Measurements from ENCODE around the gene ZNF710.

Gene ZNF710

DNA sequence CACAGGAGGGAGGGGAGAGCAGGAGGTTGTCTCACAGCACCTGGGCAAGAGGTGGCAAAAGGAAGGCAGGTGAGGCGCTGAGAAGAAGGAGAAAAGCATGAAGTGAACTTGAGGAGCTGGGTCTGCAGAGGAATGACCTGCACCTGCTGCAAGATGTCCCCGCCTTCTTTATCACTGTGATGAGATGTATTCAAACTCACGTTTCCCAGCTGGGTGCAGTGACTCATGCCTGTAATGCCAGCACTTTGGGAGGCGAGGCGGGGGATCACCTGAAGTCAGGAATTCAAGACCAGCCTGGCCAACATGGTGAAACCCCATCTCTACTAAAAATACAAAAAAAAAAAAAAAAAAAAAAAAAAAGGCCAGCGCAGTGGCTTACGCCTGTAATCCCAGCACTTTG lies 22.2 kb upstream of the ZNF710 start:
- no peak overlapping the region for H3K27ac Mint-ChIP-seq
- H3K27me3 Mint-ChIP-seq = peaks cover 5 to 27% of the 10 kb centered on the region in 2 donors
- no peaks in the 10 kb centered on the region for H3K4me1 Mint-ChIP-seq (ENCODE audit: low read depth in 2 of 2)
- H3K9me3 Mint-ChIP-seq = peaks cover 0 to 2% of the 10 kb centered on the region in 2 donors
- no peak overlapping the region for H3K4me3 Mint-ChIP-seq
- no peak for ATAC-seq (replicated peaks)
- no peak for DNase-seq
- no peaks in the 10 kb centered on the region for H3K36me3 Mint-ChIP-seq (ENCODE audit: insufficient read depth)

DNA sequence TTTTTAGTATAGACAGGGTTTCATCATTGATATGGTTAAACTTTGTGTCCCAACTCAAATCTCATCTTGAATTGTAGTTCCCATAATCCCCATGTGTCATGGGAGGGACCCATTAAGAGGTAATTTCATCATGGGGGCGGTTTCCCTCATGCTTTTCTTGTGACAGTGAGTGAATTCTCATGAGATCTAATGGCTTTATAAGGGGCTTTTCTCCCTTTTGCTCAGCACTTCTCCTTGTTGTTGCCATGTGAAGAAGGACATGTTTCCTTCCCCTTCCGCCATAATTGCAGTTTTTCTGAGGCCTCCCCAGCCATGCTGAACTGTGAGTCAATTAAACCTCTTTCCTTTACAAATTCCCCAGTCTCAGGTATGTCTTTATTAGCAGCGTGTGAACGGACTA lies 20.2 kb upstream of the ZNF710 start:
- peaks cover 2 to 7% of the 10 kb centered on the region in 2 donors for H3K9me3 Mint-ChIP-seq
- no peak for ATAC-seq (replicated peaks)
- DNase-seq = no peak

DNA sequence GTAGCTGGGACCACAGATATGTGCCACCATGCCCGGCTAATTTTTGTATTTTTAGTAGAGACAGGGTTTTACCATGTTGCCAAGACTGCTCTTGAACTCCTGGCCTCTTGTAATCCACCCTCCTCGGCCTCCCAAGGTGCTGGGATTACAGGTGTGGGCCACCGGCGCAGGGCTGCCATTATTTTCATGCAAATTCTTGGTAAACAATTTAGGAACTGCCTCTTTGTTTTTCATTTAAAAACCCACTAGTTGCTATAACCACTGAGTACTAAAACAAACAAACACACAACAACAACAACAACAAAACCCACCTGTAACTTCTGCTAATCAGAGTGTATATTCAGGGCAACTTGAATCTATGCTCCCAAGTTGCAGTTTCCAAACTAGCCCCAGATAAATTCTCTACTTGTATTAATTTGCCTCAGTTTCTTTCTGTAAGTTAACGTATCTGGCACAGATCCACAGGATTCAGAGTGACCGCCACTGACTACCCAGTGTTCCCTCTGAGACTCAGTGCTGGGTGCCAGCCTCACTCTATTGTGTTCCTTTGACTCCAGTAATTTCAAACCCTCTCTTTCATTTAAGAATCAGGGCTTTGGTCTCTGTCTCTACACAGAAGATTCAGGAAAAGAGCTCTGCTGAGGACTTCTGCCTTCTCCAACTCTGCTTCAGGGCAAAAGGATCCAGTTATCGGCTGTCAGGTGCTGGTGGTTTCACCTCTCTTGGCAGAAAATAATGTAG lies 18.6 kb upstream of the ZNF710 start:
- ATAC-seq (replicated peaks) (no peak), DNase-seq (no peak)
- Mint-ChIP-seq H3K9me3 (peaks cover 2 to 7% of the 10 kb centered on the region in 2 donors), H3K4me1 (ENCODE audit: low read depth in 2 of 2) (no peaks in the 10 kb centered on the region), H3K27ac (peak overlapping the region in 1 of 2 donors; percentile 62), H3K27me3 (peaks cover 5 to 27% of the 10 kb centered on the region in 2 donors), H3K4me3 (no peak overlapping the region), H3K36me3 (ENCODE audit: insufficient read depth) (no peaks in the 10 kb centered on the region)

More for the DNA sequence above, 20.2 kb upstream of the ZNF710 start:
- no peaks in the 10 kb centered on the region for H3K4me1 Mint-ChIP-seq (ENCODE audit: low read depth in 2 of 2)
- peaks cover 5 to 27% of the 10 kb centered on the region in 2 donors for H3K27me3 Mint-ChIP-seq
- no peak overlapping the region for H3K4me3 Mint-ChIP-seq
- H3K36me3 Mint-ChIP-seq (ENCODE audit: insufficient read depth) = no peaks in the 10 kb centered on the region
- peak overlapping the region in 1 of 2 donors; percentile 47 for H3K27ac Mint-ChIP-seq

DNA sequence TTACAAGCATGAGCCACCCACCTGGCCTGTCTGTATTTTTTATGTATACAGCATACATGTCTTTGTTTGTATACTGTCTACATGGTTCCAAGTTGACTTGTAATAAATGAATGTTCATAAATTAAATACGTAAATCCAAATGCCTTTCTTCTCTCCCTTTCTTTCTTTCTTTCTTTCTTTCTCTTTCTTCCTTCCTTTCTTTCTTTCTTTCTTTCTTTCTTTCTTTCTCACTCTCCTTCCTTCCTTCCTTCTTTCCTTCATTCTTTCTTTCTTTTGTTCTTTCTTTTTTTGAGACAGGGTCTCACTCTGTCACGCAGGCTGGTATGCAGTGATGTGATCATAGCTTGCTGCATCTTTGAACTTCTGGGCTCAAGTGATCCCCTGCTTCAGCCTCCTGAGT lies 17.1 kb upstream of the ZNF710 start:
- Mint-ChIP-seq H3K4me1 (ENCODE audit: low read depth in 2 of 2) (no peaks in the 10 kb centered on the region), H3K27ac (no peak overlapping the region), H3K9me3 (peaks cover 2 to 7% of the 10 kb centered on the region in 2 donors), H3K27me3 (peaks cover 0 to 27% of the 10 kb centered on the region in 2 donors), H3K4me3 (no peak overlapping the region), H3K36me3 (ENCODE audit: insufficient read depth) (no peaks in the 10 kb centered on the region)
- ATAC-seq (replicated peaks) = no peak
- DNase-seq = no peak

DNA sequence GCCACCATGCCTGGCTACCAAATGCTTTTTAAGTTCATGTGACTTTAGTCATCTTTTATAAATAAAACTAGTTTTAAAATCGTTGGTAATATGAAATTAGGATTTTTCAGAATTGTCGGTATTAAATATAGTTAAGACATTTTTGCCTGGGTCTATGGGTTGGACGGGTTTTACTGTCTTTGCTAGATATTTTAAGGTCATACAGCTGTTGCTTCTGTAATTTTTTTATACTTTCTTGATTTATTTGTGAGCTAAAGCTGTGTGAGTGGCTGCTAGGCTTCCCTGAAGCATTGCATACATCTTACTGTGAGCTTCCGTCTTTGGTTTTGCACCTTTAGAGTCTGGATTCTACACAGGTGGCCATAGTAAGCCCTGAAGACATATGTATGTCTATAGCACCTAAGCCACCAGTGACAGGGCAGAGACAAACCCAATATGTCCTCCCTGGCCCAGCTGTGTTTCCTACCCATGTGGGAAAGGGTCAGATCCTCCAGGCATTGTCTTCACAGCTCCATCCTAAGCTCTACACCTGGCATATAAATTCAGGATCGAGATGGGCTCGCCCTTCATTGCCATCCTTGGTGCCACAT lies 16.6 kb upstream of the ZNF710 start:
- no peak overlapping the region for H3K27ac Mint-ChIP-seq
- H3K36me3 Mint-ChIP-seq (ENCODE audit: insufficient read depth) = no peaks in the 10 kb centered on the region
- ATAC-seq (replicated peaks) (no peak), DNase-seq (no peak)
- peaks cover 2 to 7% of the 10 kb centered on the region in 2 donors for H3K9me3 Mint-ChIP-seq
- no peak overlapping the region for H3K4me3 Mint-ChIP-seq
- no peaks in the 10 kb centered on the region for H3K4me1 Mint-ChIP-seq (ENCODE audit: low read depth in 2 of 2)
- H3K27me3 Mint-ChIP-seq = peaks cover 0 to 27% of the 10 kb centered on the region in 2 donors

GRCh38 chr15:89985111-89985510 lies 16.0 kb upstream of the ZNF710 start:
- peaks cover 0 to 27% of the 10 kb centered on the region in 2 donors for H3K27me3 Mint-ChIP-seq
- no peaks in the 10 kb centered on the region for H3K36me3 Mint-ChIP-seq (ENCODE audit: insufficient read depth)
- H3K27ac Mint-ChIP-seq = no peak overlapping the region
- H3K4me1 Mint-ChIP-seq (ENCODE audit: low read depth in 2 of 2) = no peaks in the 10 kb centered on the region
- DNase-seq (no peak), ATAC-seq (replicated peaks) (no peak)
- no peak overlapping the region for H3K4me3 Mint-ChIP-seq
- peaks cover 2 to 7% of the 10 kb centered on the region in 2 donors for H3K9me3 Mint-ChIP-seq

DNA sequence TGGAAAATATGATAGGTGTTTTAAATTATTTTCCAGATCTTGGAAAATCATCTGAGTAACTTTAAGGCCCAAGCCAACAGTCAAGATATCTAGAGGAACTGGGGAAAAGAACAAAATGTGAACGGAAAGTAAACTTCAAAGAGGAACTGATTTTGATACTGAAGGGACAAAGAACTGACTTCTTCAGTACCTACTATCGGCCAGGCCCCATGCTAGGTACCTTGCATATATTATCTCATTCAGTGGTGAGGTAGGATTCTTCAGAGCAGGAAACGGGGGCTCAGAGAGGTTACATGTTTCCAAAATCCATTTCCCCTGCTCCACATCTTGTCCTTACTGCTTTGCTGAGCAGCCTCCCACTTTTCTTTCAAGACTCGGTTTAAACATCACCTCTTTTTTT lies 9.8 kb upstream of the ZNF710 start:
- Mint-ChIP-seq H3K4me3 (no peak overlapping the region), H3K4me1 (ENCODE audit: low read depth in 2 of 2) (no peaks in the 10 kb centered on the region), H3K27me3 (no peaks in the 10 kb centered on the region), H3K36me3 (ENCODE audit: insufficient read depth) (no peaks in the 10 kb centered on the region), H3K27ac (no peak overlapping the region), H3K9me3 (no peaks in the 10 kb centered on the region)
- ATAC-seq (replicated peaks) (no peak), DNase-seq (no peak)

DNA sequence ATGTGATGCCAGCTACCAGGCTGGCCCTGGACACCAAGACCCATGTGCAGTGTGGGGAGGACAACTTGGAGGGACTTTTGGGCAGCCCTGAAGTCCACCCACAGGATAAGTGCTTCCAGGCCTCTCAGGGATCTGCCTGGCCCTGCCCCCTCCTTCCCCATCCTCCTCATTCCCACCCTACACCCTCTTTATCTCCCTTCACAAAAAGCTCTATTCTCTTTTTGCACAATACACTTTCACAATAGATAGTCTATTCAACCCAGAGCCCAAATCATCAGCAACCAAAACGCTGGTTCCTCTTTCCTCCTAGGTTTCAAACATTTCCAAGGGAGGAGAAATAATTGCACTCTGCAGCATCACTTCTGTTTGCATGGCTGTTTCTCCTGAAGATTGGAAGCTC lies 7.8 kb upstream of the ZNF710 start:
- no peaks in the 10 kb centered on the region for H3K9me3 Mint-ChIP-seq
- no peak overlapping the region for H3K27ac Mint-ChIP-seq
- no peak for DNase-seq
- no peak overlapping the region for H3K4me3 Mint-ChIP-seq
- H3K36me3 Mint-ChIP-seq (ENCODE audit: insufficient read depth) = peaks cover 1% of the 10 kb centered on the region
- no peak for ATAC-seq (replicated peaks)
- H3K27me3 Mint-ChIP-seq = no peaks in the 10 kb centered on the region
- H3K4me1 Mint-ChIP-seq (ENCODE audit: low read depth in 2 of 2) = no peaks in the 10 kb centered on the region

DNA sequence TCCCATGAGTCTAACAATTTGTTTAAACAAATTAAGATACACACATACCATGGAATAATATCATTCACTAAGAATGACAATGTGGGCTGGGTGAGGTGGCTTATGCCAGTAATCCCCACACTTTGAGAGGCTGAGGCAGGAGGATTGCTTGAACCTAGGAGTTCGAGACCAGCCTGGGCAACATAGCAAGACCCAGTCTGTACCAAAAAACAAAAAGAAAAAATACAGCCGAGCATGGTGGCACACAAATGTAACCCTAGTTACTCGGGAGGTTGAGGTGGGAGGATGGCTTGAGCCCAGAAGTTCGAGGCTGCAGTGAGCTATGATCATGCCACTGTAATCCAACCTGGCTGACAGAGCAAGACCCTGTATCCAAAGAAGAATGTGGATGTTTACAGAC lies 4.0 kb upstream of the ZNF710 start:
- no peak for ATAC-seq (replicated peaks)
- Mint-ChIP-seq H3K4me3 (no peak overlapping the region), H3K27ac (peak overlapping the region in 1 of 2 donors; percentile 31), H3K27me3 (no peaks in the 10 kb centered on the region), H3K9me3 (no peaks in the 10 kb centered on the region), H3K36me3 (ENCODE audit: insufficient read depth) (peaks cover 22% of the 10 kb centered on the region), H3K4me1 (ENCODE audit: low read depth in 2 of 2) (peaks cover 7 to 10% of the 10 kb centered on the region in 2 donors)
- DNase-seq = no peak

GRCh38 chr15:89998141-89998661 lies 2.9 kb upstream of the ZNF710 start:
- Mint-ChIP-seq H3K9me3 (no peaks in the 10 kb centered on the region), H3K4me3 (no peak overlapping the region), H3K27ac (no peak overlapping the region), H3K27me3 (no peaks in the 10 kb centered on the region), H3K36me3 (ENCODE audit: insufficient read depth) (peaks cover 30% of the 10 kb centered on the region), H3K4me1 (ENCODE audit: low read depth in 2 of 2) (peaks cover 11% of the 10 kb centered on the region in 2 donors)
- ATAC-seq (replicated peaks) (no peak), DNase-seq (no peak)

- ATAC-seq (replicated peaks) = no peak
- peak overlapping the region; percentile 31 to 46 for H3K4me3 Mint-ChIP-seq
- H3K9me3 Mint-ChIP-seq = no peaks in the 10 kb centered on the region
- DNase-seq = no peak
- H3K4me1 Mint-ChIP-seq (ENCODE audit: low read depth in 2 of 2) = peaks cover 15 to 20% of the 10 kb centered on the region in 2 donors
- no peaks in the 10 kb centered on the region for H3K27me3 Mint-ChIP-seq
- H3K27ac Mint-ChIP-seq = no peak overlapping the region
- H3K36me3 Mint-ChIP-seq (ENCODE audit: insufficient read depth) = peaks cover 30% of the 10 kb centered on the region
Observed at GRCh38 chr15:89998923-89999675, 2.0 kb upstream of the ZNF710 start.

GRCh38 chr15:89999676-90000185 lies 1.4 kb upstream of the ZNF710 start:
- Mint-ChIP-seq H3K36me3 (ENCODE audit: insufficient read depth) (peaks cover 30% of the 10 kb centered on the region), H3K9me3 (no peaks in the 10 kb centered on the region), H3K4me1 (ENCODE audit: low read depth in 2 of 2) (peaks cover 18 to 26% of the 10 kb centered on the region in 2 donors), H3K4me3 (peak overlapping the region; percentile 31 to 46), H3K27ac (no peak overlapping the region), H3K27me3 (no peaks in the 10 kb centered on the region)
- no peak for DNase-seq
- ATAC-seq (replicated peaks) = no peak

GRCh38 chr15:90000186-90001001 lies 730 bp upstream of the ZNF710 start:
- Mint-ChIP-seq H3K27me3 (no peaks in the 10 kb centered on the region), H3K36me3 (ENCODE audit: insufficient read depth) (peaks cover 30% of the 10 kb centered on the region), H3K27ac (peak overlapping the region; percentile 97 to 98), H3K9me3 (no peaks in the 10 kb centered on the region), H3K4me3 (peak overlapping the region; percentile 87 to 99), H3K4me1 (ENCODE audit: low read depth in 2 of 2) (peaks cover 22 to 31% of the 10 kb centered on the region in 2 donors)
- ATAC-seq (replicated peaks) (no peak), DNase-seq (no peak)
